ENCODE results near the gene ASXL3. TPM values are rescaled to one million over a fixed set of nuclear protein-coding genes. Genes with fewer than 3 reads are reported as not detected.

ASXL3 gene
- polyA plus RNA-seq (ENCODE audit: insufficient read length in 4 of 4), result 1 to 10 TPM; 5.5 to 6.6 (median 6.4) TPM

- peak in 1 of 4 donors; percentile 67 for DNase-seq (ENCODE audit: low read depth in 4 of 4, low spot score in 3 of 4)
Measured at GRCh38 chr18:33577685-33578517, at the start of gene ASXL3. Gene ASXL3, plus strand, starts transcription at chr18:33578219. Its CDS starts 413 bp downstream, at chr18:33578632.

- no peak for DNase-seq (ENCODE audit: low read depth in 4 of 4, low spot score in 3 of 4)
Measured at GRCh38 chr18:33532978-33533377, 45.0 kb upstream of the ASXL3 start.

GRCh38 chr18:33536904-33537303, 41.1 kb upstream of the ASXL3 start:
- DNase-seq (ENCODE audit: low read depth in 4 of 4, low spot score in 3 of 4), result no peak

GRCh38 chr18:33538418-33539042, 39.5 kb upstream of the ASXL3 start:
- DNase-seq (ENCODE audit: low read depth in 4 of 4, low spot score in 3 of 4), result no peak

DNA sequence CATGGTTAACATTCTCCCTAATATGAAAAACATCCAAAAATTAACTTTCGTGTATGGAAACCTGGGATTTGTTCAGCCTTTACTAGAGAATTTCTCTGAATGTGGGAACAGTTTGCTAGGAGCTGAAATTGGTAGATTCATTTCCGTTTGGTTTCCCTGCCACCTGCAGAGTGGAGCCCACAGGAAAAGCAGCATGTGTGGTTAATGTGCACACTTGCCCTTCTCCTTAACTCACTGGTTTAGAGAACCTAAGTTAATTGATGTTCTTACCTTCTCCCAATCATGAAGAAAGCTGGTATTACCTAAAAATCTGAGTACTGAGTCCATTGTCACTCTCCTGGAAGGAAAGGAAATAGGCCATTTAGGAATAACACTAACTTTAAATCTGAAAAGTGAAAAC, 37.6 kb upstream of the ASXL3 start:
- DNase-seq (ENCODE audit: low read depth in 4 of 4, low spot score in 3 of 4), result no peak

DNA sequence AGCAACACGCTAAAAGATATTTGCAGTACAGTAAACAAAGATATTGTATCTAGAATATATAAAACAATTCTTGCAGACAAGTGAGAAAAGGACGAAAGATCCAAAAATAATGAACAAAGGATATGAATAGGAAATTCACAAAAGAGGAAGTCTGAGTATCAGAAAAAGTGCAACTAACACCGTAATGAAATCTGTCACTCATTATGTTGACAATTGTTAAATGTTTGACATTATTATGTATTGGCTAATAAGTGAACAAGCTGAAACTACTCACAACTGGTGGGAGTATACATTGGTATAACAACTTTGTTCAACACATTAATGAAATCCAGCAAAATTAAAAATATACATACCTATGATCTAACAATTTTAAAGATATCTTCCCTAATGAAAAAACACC, 36.7 kb upstream of the ASXL3 start:
- no peak for DNase-seq (ENCODE audit: low read depth in 4 of 4, low spot score in 3 of 4)

DNA sequence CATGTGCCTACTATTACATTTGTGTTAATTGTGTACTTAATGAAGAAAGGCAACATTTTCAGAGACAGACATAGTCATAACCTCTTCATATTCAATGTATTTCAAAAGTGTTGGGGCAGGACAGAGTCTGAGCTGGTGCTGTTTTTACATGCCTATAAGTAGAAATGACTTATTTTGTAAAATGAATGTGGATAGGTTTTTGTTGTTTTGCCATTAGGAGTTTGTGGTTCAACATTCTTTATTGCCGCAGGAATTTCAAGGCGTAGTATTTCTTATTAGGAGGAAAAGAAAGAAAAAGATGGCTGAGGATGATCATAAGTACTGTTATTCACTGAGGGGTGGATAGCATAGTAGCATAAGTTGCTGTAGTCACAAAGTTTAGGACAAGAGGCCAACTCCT, 21.2 kb upstream of the ASXL3 start:
- DNase-seq (ENCODE audit: low read depth in 4 of 4, low spot score in 3 of 4), result no peak

DNA sequence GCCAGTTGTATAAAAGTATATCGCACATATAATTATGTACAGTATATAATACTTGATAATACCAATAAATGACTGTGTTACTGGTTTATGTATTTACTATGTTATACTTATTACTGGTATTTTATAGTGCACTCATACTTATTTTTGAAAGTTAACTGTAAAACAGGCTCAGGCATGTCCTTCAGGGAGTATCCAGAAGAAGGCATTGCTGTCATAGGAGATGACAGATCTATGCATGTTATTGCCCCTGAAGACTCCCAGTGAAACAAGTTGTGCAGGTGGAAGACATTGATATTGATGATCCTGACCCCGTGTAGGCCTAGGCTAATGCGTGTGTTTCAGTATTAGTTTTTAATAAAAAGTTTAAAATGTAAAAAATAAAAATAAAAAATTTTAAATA, 20.3 kb upstream of the ASXL3 start:
- no peak for DNase-seq (ENCODE audit: low read depth in 4 of 4, low spot score in 3 of 4)

GRCh38 chr18:33558529-33558928, 19.5 kb upstream of the ASXL3 start:
- no peak for DNase-seq (ENCODE audit: low read depth in 4 of 4, low spot score in 3 of 4)

DNA sequence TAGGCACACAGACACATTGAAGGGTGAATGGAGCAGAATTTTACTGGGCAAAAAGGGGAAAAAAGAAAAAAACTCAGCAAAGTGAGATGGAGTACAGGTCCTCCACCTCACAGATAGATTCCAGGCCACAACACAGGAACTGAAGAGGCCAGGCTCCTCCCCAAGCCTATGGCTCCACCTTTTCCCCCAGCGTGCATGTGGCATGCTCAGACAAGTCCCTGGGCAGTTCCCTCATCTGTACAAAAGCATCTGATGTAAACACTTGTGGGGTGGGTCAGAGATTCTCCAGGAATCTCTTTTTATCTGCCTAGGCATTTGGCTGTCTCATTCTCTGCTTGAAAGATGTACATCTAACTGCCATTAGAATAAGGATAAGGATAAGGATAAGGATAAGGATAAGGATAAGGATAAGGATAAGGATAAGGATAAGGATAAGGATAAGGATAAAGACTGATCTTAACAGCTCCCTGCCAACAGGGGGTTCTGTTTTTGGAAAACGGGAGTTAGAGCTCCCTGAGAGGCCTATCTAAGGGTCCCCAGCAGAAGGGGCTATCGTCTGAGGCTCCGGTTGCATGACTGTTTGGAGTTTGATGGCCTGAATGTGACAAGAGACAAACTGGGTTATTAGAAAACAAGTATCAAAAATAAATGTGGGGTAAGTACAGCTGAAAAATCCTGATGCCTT, 17.2 kb upstream of the ASXL3 start:
- no peak for DNase-seq (ENCODE audit: low read depth in 4 of 4, low spot score in 3 of 4)

GRCh38 chr18:33562741-33563140, 15.3 kb upstream of the ASXL3 start:
- no peak for DNase-seq (ENCODE audit: low read depth in 4 of 4, low spot score in 3 of 4)

DNA sequence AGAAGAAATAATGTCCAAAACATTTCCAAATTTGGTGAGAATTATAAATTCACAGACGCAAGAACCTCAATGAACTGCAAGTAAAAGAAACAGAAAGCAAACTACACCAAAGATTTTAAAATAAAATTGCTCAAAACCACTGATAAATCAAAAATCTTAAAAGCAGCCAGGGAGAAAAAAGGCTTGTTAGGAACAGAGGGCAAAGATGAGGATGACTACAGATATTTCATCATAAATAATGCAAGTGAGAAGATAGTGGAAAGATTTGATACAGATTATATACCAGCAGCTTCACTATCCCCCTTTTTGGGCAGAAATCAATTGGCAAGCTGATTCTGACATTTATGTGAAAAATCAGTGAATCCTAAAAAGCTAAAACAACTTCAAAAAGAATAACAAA, 10.3 kb upstream of the ASXL3 start:
- DNase-seq (ENCODE audit: low read depth in 4 of 4, low spot score in 3 of 4), result no peak

- DNase-seq (ENCODE audit: low read depth in 4 of 4, low spot score in 3 of 4), result no peak
Measured at GRCh38 chr18:33571998-33572787, 5.8 kb upstream of the ASXL3 start.

DNA sequence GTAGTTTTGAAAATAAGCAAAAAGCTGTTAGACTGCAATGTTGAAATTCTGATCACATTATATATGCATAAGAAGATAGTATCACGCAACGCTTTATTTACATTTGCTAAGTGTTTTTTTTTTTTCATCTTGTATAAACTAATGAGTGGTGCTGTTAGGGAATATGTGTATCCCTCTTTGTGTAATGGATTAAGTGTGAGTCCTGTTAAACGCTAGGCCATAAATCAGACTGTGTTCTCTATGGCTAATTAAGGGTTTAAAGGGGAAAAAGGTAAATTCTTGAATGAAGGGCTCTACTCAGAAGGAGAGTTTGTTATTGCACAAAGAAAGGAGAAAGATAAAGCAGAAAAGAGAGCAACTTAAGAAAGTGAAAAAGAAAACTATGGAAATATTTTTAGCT, 4.8 kb upstream of the ASXL3 start:
- DNase-seq (ENCODE audit: low read depth in 4 of 4, low spot score in 3 of 4), result no peak

DNA sequence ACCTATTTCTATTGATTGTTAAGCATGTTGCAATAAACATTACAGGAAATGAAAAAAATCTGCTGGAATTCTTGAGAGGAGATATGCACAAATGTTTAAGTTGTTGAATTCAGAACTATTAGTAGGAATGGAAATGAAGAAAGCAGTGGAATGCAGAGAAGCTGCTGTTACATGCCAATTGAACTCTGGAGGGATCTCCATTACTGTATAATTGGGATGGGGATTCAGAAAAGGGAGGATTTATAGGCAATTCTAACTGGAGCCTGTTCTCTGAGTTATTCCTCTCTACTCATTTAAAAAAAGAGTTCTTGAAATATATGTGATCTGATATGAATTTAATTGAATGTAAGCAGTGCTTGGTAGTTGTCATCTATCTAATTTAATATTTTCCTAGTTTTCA, 2.6 kb upstream of the ASXL3 start:
- no peak for DNase-seq (ENCODE audit: low read depth in 4 of 4, low spot score in 3 of 4)

GRCh38 chr18:33576999-33577646, 896 bp upstream of the ASXL3 start:
- DNase-seq (ENCODE audit: low read depth in 4 of 4, low spot score in 3 of 4), result no peak

DNA sequence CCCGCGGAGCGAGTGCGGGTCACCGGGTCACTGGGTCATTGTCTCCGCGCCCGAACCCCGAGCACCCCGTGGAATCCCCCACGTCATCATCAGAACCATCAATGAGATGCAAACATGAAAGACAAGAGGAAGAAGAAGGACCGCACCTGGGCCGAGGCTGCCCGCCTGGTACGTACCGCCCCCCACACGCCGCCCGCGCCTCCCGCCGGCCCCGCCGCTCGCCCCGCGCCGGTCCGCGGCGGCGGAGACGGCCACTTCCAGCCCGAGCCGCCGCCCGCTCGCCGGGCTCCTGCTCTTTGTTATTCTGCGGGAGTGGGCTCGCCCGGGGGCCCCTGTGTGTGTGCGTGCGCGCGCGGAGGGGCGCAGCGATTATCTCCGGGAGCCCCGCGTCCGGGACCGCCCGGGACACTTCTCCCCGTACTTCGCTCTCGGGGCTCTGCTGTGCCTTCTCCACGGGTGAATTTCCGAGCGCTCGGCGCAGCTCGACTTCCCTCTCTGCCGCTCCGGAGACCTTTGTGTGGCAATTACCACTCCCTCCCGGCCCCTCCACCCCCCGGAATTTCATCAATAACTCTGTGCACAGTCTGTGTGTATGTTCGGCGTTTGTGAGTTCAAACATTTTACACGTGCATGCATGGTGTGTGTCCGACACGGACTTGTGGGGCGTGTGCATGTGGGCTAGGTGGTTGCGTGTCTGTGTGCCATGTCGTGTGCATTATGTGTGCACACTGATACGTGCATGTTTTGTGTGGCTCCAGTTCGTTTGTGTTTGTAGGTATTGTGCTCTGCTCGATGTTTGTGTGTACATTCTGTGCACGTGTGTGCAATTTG, 714 bp downstream of the ASXL3 start:
- no peak for DNase-seq (ENCODE audit: low read depth in 4 of 4, low spot score in 3 of 4)

GRCh38 chr18:33579349-33580215, 1.6 kb downstream of the ASXL3 start:
- no peak for DNase-seq (ENCODE audit: low read depth in 4 of 4, low spot score in 3 of 4)

All from right renal pelvis (tissue), 4 donors.